Measurements from ENCODE around the gene CAPN11. TPM values are rescaled to one million over a fixed set of nuclear protein-coding genes. Genes with fewer than 3 reads are reported as not detected.
A peak's percentile ranks its signal among the peaks of the same experiment; 100 is the strongest.

CAPN11 gene
- total and polyA plus RNA-seq, 9 of the 15 experiments (the other 6 are each of a cell fraction or from before 2014, with no cell fraction given), result 0.03 to 0.61 (median 0.17) TPM; not detected in 1

DNA sequence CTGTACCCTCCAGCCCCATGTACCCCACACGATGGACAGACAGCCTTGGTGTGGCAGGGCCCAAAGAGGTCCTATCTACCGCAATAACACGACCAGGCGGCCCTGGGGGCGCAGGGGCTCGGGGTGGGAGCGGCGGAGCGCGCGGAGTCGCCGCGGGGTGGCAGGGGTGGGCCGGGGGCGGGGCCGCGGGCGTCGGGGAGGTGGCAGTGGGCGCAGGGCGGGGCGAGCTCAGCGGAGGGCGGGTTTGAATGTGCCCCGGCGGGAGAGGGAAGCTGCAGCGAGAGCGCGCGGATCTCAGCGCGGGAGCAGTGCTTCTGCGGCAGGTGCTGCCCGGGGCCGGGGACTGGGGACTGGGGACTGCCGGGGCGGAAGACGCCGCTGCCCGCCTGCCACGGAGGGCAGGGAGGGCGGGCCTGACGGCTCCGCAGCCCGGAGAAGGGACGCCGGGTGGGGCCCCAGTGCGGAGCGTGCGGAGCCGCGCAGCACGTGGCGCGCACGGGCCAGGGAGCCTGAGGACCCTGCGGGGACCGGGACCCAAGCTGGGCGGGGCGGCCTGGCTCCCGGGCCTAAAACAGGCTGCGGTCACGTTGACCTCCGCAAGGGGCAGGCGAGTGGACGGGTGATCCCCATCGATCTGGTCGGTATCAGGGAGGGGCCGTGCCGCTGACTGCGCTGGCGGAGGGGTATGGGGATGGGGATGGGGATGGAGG, 64.9 kb downstream of the CAPN11 start, which contains the start of gene SLC29A1 (continued):
- TF ChIP-seq, protein P1, sequence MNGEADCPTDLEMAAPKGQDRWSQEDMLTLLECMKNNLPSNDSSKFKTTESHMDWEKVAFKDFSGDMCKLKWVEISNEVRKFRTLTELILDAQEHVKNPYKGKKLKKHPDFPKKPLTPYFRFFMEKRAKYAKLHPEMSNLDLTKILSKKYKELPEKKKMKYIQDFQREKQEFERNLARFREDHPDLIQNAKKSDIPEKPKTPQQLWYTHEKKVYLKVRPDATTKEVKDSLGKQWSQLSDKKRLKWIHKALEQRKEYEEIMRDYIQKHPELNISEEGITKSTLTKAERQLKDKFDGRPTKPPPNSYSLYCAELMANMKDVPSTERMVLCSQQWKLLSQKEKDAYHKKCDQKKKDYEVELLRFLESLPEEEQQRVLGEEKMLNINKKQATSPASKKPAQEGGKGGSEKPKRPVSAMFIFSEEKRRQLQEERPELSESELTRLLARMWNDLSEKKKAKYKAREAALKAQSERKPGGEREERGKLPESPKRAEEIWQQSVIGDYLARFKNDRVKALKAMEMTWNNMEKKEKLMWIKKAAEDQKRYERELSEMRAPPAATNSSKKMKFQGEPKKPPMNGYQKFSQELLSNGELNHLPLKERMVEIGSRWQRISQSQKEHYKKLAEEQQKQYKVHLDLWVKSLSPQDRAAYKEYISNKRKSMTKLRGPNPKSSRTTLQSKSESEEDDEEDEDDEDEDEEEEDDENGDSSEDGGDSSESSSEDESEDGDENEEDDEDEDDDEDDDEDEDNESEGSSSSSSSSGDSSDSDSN (IDR thresholded peaks at IDR 0.05; ENCODE audit: borderline replicate concordance in 1 of 2, low read depth in 2 of 2, low read length in 2 of 2), result peak in 1 of 2 experiments; percentile 70; a peak in 1 of 4 replicates
- TF ChIP-seq RHOXF2B (CRISPR knock-in tag; conservative IDR thresholded peaks at IDR 0.05), result no peak
- TF ChIP-seq, protein P2, sequence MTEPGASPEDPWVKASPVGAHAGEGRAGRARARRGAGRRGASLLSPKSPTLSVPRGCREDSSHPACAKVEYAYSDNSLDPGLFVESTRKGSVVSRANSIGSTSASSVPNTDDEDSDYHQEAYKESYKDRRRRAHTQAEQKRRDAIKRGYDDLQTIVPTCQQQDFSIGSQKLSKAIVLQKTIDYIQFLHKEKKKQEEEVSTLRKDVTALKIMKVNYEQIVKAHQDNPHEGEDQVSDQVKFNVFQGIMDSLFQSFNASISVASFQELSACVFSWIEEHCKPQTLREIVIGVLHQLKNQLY (CRISPR knock-in tag; conservative IDR thresholded peaks at IDR 0.05), result 0 out of 4 replicates have a peak, but pooled peaks of 1 of the 2 experiments have one; percentile 52
- TF ChIP-seq, protein P3, sequence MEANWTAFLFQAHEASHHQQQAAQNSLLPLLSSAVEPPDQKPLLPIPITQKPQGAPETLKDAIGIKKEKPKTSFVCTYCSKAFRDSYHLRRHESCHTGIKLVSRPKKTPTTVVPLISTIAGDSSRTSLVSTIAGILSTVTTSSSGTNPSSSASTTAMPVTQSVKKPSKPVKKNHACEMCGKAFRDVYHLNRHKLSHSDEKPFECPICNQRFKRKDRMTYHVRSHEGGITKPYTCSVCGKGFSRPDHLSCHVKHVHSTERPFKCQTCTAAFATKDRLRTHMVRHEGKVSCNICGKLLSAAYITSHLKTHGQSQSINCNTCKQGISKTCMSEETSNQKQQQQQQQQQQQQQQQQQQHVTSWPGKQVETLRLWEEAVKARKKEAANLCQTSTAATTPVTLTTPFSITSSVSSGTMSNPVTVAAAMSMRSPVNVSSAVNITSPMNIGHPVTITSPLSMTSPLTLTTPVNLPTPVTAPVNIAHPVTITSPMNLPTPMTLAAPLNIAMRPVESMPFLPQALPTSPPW (CRISPR knock-in tag; IDR thresholded peaks at IDR 0.05), result peak; percentile 96
- 0 out of 2 replicates have a peak, but pooled peaks have one; percentile 8 for TF ChIP-seq IRF2 (CRISPR knock-in tag; IDR thresholded peaks at IDR 0.05)
- TF ChIP-seq SMAD4 (CRISPR knock-in tag; conservative IDR thresholded peaks at IDR 0.05), result peak; percentile 54
- TF ChIP-seq, protein P4, sequence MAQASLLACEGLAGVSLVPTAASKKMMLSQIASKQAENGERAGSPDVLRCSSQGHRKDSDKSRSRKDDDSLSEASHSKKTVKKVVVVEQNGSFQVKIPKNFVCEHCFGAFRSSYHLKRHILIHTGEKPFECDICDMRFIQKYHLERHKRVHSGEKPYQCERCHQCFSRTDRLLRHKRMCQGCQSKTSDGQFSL (CRISPR knock-in tag; IDR thresholded peaks at IDR 0.05), result no peak
- TF ChIP-seq, protein P4 (tag; IDR thresholded peaks at IDR 0.05), result no peak
- TF ChIP-seq ASH1L (IDR thresholded peaks at IDR 0.05; ENCODE audit: borderline replicate concordance, low read depth, partially characterized antibody), result no peak
- TF ChIP-seq, protein P5, sequence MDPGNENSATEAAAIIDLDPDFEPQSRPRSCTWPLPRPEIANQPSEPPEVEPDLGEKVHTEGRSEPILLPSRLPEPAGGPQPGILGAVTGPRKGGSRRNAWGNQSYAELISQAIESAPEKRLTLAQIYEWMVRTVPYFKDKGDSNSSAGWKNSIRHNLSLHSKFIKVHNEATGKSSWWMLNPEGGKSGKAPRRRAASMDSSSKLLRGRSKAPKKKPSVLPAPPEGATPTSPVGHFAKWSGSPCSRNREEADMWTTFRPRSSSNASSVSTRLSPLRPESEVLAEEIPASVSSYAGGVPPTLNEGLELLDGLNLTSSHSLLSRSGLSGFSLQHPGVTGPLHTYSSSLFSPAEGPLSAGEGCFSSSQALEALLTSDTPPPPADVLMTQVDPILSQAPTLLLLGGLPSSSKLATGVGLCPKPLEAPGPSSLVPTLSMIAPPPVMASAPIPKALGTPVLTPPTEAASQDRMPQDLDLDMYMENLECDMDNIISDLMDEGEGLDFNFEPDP (CRISPR knock-in tag; IDR thresholded peaks at IDR 0.05), result no peak
- no peak for TF ChIP-seq ZSCAN32 (CRISPR knock-in tag; IDR thresholded peaks at IDR 0.05)
- peak; percentile 76 for TF ChIP-seq HNRNPLL (IDR thresholded peaks at IDR 0.05; ENCODE audit: low read depth, low read length, poor library complexity, severe bottlenecking)
- TF ChIP-seq, protein P6, sequence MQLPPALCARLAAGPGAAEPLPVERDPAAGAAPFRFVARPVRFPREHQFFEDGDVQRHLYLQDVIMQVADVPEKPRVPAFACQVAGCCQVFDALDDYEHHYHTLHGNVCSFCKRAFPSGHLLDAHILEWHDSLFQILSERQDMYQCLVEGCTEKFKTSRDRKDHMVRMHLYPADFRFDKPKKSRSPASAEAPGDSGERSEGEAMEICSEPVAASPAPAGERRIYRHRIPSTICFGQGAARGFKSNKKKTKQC (CRISPR knock-in tag; IDR thresholded peaks at IDR 0.05), result peak; percentile 85; the same call in 1 of the 2 replicates
- TF ChIP-seq, protein P7, sequence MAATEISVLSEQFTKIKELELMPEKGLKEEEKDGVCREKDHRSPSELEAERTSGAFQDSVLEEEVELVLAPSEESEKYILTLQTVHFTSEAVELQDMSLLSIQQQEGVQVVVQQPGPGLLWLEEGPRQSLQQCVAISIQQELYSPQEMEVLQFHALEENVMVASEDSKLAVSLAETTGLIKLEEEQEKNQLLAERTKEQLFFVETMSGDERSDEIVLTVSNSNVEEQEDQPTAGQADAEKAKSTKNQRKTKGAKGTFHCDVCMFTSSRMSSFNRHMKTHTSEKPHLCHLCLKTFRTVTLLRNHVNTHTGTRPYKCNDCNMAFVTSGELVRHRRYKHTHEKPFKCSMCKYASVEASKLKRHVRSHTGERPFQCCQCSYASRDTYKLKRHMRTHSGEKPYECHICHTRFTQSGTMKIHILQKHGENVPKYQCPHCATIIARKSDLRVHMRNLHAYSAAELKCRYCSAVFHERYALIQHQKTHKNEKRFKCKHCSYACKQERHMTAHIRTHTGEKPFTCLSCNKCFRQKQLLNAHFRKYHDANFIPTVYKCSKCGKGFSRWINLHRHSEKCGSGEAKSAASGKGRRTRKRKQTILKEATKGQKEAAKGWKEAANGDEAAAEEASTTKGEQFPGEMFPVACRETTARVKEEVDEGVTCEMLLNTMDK (IDR thresholded peaks at IDR 0.05; ENCODE audit: borderline replicate concordance, insufficient read depth, low read depth, low read length, poor library complexity, severe bottlenecking), result peak; percentile 12
- no peak for TF ChIP-seq ERF (CRISPR knock-in tag; IDR thresholded peaks at IDR 0.05)

Measured in K562 (cell line).